ENCODE data around the gene LTBP3. TPM values are rescaled to one million over a fixed set of nuclear protein-coding genes. Genes with fewer than 3 reads are reported as not detected.
"Not testable (repeated sequence)": the region's sequence is repeated elsewhere in the genome, so short reads cannot be mapped to it uniquely, and the experiment has no call there.

Gene LTBP3
- polyA plus RNA-seq, 1 donor from 2014 or later, result 4.6 TPM

DNA sequence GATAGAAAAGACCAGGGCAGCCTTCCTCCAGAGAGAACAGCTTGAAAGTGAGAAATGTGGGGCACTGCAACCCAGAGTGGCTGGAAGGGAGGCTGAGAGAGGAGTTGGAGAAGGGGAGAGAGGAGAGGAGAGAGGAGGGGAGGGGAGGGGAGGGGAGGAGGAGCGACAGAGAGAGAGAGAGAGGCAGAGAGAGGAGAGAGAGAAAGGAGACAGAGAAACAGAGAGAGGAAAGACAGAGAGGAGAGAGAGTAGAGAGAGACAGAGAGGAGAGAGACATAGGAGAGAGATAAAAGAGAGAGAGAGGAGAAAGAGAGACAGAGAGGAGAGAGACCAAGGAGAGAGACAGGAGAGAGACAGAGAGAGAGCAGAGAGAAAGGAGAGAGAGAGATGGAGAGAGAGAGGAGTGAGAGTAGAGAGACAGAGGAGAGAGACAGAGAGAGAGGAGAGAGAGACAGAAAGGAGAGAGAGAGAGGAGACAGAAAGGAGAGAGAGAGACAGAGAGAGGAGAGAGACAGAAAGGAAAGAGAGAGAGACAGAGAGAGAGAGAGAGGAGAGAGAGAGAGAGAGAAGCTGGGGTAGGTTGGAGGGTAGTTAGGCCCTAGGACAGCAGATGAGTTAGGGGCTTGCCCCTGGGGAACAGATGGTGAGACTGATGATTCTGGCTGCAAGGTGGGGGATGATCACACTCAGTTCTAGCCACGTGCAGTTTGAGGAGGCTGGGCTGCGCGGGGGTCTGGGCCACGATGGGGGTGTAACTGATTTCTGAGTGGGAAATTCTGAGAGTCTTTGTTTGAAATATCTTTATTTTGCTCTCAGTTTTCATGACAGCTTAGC lies 41.8 kb downstream of the LTBP3 start:
- H3K36me3 ChIP-seq (ENCODE audit: insufficient read depth, low read length), result no peaks in the 10 kb centered on the region
- H3K9ac ChIP-seq (ENCODE audit: low read length), result no peak overlapping the region
- H3K9me3 ChIP-seq (ENCODE audit: low read length), result no peaks in the 10 kb centered on the region
- no peaks in the 10 kb centered on the region for H3K79me2 ChIP-seq (replicated peaks; ENCODE audit: insufficient read depth, low read length)
- no peak overlapping the region for H3K4me3 ChIP-seq (ENCODE audit: low read length)
- H4K20me1 ChIP-seq (ENCODE audit: insufficient read depth), result no peaks in the 10 kb centered on the region
- no peak for TF ChIP-seq MXI1 (conservative IDR thresholded peaks at IDR 0.05; ENCODE audit: poor library complexity, severe bottlenecking)
- no peak for TF ChIP-seq RAD21 (conservative IDR thresholded peaks at IDR 0.05)
- no peak for TF ChIP-seq TAF1 (IDR thresholded peaks at IDR 0.05; ENCODE audit: low read depth)
- TF ChIP-seq EP300 (conservative IDR thresholded peaks at IDR 0.05; ENCODE audit: poor library complexity, severe bottlenecking), result no peak
- TF ChIP-seq EZH2 (IDR thresholded peaks at IDR 0.05; ENCODE audit: borderline replicate concordance, insufficient read depth, low read length, poor library complexity, severe bottlenecking), result no peak
- TF ChIP-seq, protein P1, sequence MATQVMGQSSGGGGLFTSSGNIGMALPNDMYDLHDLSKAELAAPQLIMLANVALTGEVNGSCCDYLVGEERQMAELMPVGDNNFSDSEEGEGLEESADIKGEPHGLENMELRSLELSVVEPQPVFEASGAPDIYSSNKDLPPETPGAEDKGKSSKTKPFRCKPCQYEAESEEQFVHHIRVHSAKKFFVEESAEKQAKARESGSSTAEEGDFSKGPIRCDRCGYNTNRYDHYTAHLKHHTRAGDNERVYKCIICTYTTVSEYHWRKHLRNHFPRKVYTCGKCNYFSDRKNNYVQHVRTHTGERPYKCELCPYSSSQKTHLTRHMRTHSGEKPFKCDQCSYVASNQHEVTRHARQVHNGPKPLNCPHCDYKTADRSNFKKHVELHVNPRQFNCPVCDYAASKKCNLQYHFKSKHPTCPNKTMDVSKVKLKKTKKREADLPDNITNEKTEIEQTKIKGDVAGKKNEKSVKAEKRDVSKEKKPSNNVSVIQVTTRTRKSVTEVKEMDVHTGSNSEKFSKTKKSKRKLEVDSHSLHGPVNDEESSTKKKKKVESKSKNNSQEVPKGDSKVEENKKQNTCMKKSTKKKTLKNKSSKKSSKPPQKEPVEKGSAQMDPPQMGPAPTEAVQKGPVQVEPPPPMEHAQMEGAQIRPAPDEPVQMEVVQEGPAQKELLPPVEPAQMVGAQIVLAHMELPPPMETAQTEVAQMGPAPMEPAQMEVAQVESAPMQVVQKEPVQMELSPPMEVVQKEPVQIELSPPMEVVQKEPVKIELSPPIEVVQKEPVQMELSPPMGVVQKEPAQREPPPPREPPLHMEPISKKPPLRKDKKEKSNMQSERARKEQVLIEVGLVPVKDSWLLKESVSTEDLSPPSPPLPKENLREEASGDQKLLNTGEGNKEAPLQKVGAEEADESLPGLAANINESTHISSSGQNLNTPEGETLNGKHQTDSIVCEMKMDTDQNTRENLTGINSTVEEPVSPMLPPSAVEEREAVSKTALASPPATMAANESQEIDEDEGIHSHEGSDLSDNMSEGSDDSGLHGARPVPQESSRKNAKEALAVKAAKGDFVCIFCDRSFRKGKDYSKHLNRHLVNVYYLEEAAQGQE (IDR thresholded peaks at IDR 0.05; ENCODE audit: borderline replicate concordance), result no peak
- TF ChIP-seq, protein P2, sequence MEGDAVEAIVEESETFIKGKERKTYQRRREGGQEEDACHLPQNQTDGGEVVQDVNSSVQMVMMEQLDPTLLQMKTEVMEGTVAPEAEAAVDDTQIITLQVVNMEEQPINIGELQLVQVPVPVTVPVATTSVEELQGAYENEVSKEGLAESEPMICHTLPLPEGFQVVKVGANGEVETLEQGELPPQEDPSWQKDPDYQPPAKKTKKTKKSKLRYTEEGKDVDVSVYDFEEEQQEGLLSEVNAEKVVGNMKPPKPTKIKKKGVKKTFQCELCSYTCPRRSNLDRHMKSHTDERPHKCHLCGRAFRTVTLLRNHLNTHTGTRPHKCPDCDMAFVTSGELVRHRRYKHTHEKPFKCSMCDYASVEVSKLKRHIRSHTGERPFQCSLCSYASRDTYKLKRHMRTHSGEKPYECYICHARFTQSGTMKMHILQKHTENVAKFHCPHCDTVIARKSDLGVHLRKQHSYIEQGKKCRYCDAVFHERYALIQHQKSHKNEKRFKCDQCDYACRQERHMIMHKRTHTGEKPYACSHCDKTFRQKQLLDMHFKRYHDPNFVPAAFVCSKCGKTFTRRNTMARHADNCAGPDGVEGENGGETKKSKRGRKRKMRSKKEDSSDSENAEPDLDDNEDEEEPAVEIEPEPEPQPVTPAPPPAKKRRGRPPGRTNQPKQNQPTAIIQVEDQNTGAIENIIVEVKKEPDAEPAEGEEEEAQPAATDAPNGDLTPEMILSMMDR (IDR thresholded peaks at IDR 0.05; ENCODE audit: poor library complexity, severe bottlenecking), result no peak
- TF ChIP-seq POLR2AphosphoS5 (IDR thresholded peaks at IDR 0.05), result no peak
- TF ChIP-seq SMC3 (conservative IDR thresholded peaks at IDR 0.05; ENCODE audit: poor library complexity), result no peak
- H3F3A ChIP-seq (ENCODE audit: insufficient read depth, low read length, poor library complexity, severe bottlenecking), result no peaks in the 10 kb centered on the region
- no peak overlapping the region for H2AFZ ChIP-seq (ENCODE audit: low read depth, low read length)
- no peaks in the 10 kb centered on the region for H3K9me2 ChIP-seq (ENCODE audit: insufficient read depth, low read length)
- H3K27ac ChIP-seq (ENCODE audit: low read length), result no peak overlapping the region
- H3K27me3 ChIP-seq (ENCODE audit: insufficient read depth, low read depth, low read length), result no peaks in the 10 kb centered on the region
- no peak overlapping the region for H3K4me2 ChIP-seq (ENCODE audit: low read length)

DNA sequence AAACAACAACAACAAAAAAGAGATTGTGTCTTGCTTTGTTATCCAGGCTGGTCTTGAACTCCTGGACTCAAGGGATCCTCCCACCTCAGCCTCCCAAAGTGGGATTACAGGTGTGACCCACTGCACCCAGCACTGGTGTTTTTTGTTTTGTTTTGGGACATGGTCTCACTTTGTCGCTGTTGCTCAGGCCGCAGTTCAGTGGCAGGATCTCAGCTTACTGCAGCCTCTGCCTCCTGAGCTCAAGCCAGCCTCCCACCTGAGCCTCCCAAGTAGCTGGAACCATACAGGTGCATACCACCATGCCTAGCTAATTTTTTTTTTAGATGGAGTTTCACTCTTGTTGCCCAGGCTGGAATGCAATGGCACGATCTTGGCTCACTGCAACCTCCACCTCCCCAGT lies 45.8 kb downstream of the LTBP3 start:
- H3K9me3 ChIP-seq (ENCODE audit: low read length); H3K4me2 ChIP-seq (ENCODE audit: low read length); H2AFZ ChIP-seq (ENCODE audit: low read depth, low read length); H3K9me2 ChIP-seq (ENCODE audit: insufficient read depth, low read length); H3K36me3 ChIP-seq (ENCODE audit: insufficient read depth, low read length); H3K4me3 ChIP-seq (ENCODE audit: low read length); H3F3A ChIP-seq (ENCODE audit: insufficient read depth, low read length, poor library complexity, severe bottlenecking); H3K27me3 ChIP-seq (ENCODE audit: insufficient read depth, low read depth, low read length); H3K27ac ChIP-seq (ENCODE audit: low read length); H3K9ac ChIP-seq (ENCODE audit: low read length): not testable (repeated sequence)
- Histone ChIP-seq H4K20me1 (ENCODE audit: insufficient read depth) (peaks cover 25% of the 10 kb centered on the region), H3K79me2 (replicated peaks; ENCODE audit: insufficient read depth, low read length) (peaks cover 34% of the 10 kb centered on the region)

All from neural cell (in vitro differentiated cells).